ENCODE results near the gene CD48. TPM values are rescaled to one million over a fixed set of nuclear protein-coding genes. Genes with fewer than 3 reads are reported as not detected.

The CD48 gene
- polyA plus RNA-seq, 1 donor (not counting 4 experiments of a cell fraction or from before 2014, with no cell fraction given) = 0.07 TPM

- H3K4me1 ChIP-seq (ENCODE audit: control insufficient read depth, extremely low read depth, insufficient read depth, low read length) = peaks cover 38% of the 10 kb centered on the region
- H3K79me2 ChIP-seq (ENCODE audit: control insufficient read depth, insufficient read depth, low read length) = no peaks in the 10 kb centered on the region
- H4K20me1 ChIP-seq (ENCODE audit: control insufficient read depth, extremely low read depth, insufficient read depth, low read length) = no peaks in the 10 kb centered on the region
- no peaks in the 10 kb centered on the region for H3K36me3 ChIP-seq (ENCODE audit: control insufficient read depth in 2 of 2, extremely low read depth in 1 of 2, insufficient read depth in 2 of 2, low read length in 2 of 2)
- no peak for DNase-seq (ENCODE audit: low read depth, low spot score)
- FAIRE-seq = no peak
- no peaks in the 10 kb centered on the region for H3K9me3 ChIP-seq (ENCODE audit: control insufficient read depth, low read depth, low read length)
- dilution Hi-C loops (cut with MboI; ENCODE audit: extremely low pct_ligation_motif_present, low sequenced_read_pairs) = no loop called here
- H3K27ac ChIP-seq (ENCODE audit: control insufficient read depth, insufficient read depth, low read length) = no peak overlapping the region
- H3K4me2 ChIP-seq (ENCODE audit: control insufficient read depth, extremely low read depth, insufficient read depth, low read depth, low read length) = no peak overlapping the region
- H3K27me3 ChIP-seq (ENCODE audit: control insufficient read depth, extremely low read depth, insufficient read depth, low read length) = no peaks in the 10 kb centered on the region
- TF ChIP-seq, protein P1, sequence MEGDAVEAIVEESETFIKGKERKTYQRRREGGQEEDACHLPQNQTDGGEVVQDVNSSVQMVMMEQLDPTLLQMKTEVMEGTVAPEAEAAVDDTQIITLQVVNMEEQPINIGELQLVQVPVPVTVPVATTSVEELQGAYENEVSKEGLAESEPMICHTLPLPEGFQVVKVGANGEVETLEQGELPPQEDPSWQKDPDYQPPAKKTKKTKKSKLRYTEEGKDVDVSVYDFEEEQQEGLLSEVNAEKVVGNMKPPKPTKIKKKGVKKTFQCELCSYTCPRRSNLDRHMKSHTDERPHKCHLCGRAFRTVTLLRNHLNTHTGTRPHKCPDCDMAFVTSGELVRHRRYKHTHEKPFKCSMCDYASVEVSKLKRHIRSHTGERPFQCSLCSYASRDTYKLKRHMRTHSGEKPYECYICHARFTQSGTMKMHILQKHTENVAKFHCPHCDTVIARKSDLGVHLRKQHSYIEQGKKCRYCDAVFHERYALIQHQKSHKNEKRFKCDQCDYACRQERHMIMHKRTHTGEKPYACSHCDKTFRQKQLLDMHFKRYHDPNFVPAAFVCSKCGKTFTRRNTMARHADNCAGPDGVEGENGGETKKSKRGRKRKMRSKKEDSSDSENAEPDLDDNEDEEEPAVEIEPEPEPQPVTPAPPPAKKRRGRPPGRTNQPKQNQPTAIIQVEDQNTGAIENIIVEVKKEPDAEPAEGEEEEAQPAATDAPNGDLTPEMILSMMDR (optimal IDR thresholded peaks at IDR 0.05 in 1 of 3, IDR thresholded peaks at IDR 0.05 in 1 of 3, conservative IDR thresholded peaks at IDR 0.05 in 1 of 3; ENCODE audit: extremely low read depth in 1 of 3, insufficient read depth in 2 of 3, low read length in 3 of 3) = no peak
- TF ChIP-seq EZH2 (IDR thresholded peaks at IDR 0.05; ENCODE audit: low read length) = no peak
- no peak overlapping the region for H2AFZ ChIP-seq (ENCODE audit: control insufficient read depth, low read length)
- H3K9ac ChIP-seq (ENCODE audit: control insufficient read depth, extremely low read depth, insufficient read depth, low read length) = no peak overlapping the region
- peaks cover 4% of the 10 kb centered on the region for H3K9me1 ChIP-seq (ENCODE audit: control insufficient read depth, extremely low read depth, insufficient read depth, low read length)
- no peak overlapping the region for H3K4me3 ChIP-seq (ENCODE audit: control insufficient read depth in 2 of 3, extremely low read depth in 1 of 3, insufficient read depth in 2 of 3, low read depth in 1 of 3, low read length in 3 of 3)
These were observed 11.7 kb upstream of the CD48 start for GRCh38 chr1:160723332-160723731.

GRCh38 chr1:160722726-160723125, 11.1 kb upstream of the CD48 start:
- dilution Hi-C loops (cut with MboI; ENCODE audit: extremely low pct_ligation_motif_present, low sequenced_read_pairs) = no loop called here
- Histone ChIP-seq H3K4me2 (ENCODE audit: control insufficient read depth, extremely low read depth, insufficient read depth, low read depth, low read length) (no peak overlapping the region), H2AFZ (ENCODE audit: control insufficient read depth, low read length) (no peak overlapping the region), H3K9me1 (ENCODE audit: control insufficient read depth, extremely low read depth, insufficient read depth, low read length) (peaks cover 2% of the 10 kb centered on the region), H3K27me3 (ENCODE audit: control insufficient read depth, extremely low read depth, insufficient read depth, low read length) (no peaks in the 10 kb centered on the region), H3K27ac (ENCODE audit: control insufficient read depth, insufficient read depth, low read length) (no peak overlapping the region), H3K9ac (ENCODE audit: control insufficient read depth, extremely low read depth, insufficient read depth, low read length) (no peak overlapping the region), H3K36me3 (ENCODE audit: control insufficient read depth in 2 of 2, extremely low read depth in 1 of 2, insufficient read depth in 2 of 2, low read length in 2 of 2) (no peaks in the 10 kb centered on the region), H3K9me3 (ENCODE audit: control insufficient read depth, low read depth, low read length) (no peaks in the 10 kb centered on the region), H3K79me2 (ENCODE audit: control insufficient read depth, insufficient read depth, low read length) (no peaks in the 10 kb centered on the region), H3K4me1 (ENCODE audit: control insufficient read depth, extremely low read depth, insufficient read depth, low read length) (peaks cover 32% of the 10 kb centered on the region), H3K4me3 (ENCODE audit: control insufficient read depth in 2 of 3, extremely low read depth in 1 of 3, insufficient read depth in 2 of 3, low read depth in 1 of 3, low read length in 3 of 3) (no peak overlapping the region), H4K20me1 (ENCODE audit: control insufficient read depth, extremely low read depth, insufficient read depth, low read length) (no peaks in the 10 kb centered on the region)
- DNase-seq (ENCODE audit: low read depth, low spot score) = no peak
- FAIRE-seq = no peak
- TF ChIP-seq, protein P1 (optimal IDR thresholded peaks at IDR 0.05 in 1 of 3, IDR thresholded peaks at IDR 0.05 in 1 of 3, conservative IDR thresholded peaks at IDR 0.05 in 1 of 3; ENCODE audit: extremely low read depth in 1 of 3, insufficient read depth in 2 of 3, low read length in 3 of 3) = no peak
- no peak for TF ChIP-seq EZH2 (IDR thresholded peaks at IDR 0.05; ENCODE audit: low read length)

All from keratinocyte (primary cell).